Measurements from ENCODE around the gene TMA7B.

Gene TMA7B

DNA sequence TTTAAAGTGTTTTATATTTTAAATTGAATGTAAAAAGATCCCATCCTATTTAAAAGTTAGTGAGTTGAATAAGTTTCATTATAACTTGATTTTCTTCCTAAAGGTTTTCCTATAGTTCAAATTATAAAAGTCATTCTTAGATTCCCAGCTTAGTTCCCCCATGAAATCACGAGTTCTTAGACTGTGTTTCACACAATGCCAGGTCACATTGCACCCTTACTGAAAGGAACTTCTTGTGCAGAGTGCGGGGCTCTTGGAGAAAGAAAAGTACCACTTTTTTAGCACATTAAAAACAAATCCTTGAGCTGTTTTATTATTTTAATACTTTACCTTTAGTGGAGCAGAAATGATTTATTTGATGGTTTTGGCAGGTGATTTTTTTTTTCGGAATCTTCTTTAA lies 43.7 kb upstream of the TMA7B start:
- TF ChIP-seq EZH2phosphoT487 (IDR thresholded peaks at IDR 0.05; ENCODE audit: borderline replicate concordance, low read length): no peak
- TF ChIP-seq, protein P1, sequence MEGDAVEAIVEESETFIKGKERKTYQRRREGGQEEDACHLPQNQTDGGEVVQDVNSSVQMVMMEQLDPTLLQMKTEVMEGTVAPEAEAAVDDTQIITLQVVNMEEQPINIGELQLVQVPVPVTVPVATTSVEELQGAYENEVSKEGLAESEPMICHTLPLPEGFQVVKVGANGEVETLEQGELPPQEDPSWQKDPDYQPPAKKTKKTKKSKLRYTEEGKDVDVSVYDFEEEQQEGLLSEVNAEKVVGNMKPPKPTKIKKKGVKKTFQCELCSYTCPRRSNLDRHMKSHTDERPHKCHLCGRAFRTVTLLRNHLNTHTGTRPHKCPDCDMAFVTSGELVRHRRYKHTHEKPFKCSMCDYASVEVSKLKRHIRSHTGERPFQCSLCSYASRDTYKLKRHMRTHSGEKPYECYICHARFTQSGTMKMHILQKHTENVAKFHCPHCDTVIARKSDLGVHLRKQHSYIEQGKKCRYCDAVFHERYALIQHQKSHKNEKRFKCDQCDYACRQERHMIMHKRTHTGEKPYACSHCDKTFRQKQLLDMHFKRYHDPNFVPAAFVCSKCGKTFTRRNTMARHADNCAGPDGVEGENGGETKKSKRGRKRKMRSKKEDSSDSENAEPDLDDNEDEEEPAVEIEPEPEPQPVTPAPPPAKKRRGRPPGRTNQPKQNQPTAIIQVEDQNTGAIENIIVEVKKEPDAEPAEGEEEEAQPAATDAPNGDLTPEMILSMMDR (IDR thresholded peaks at IDR 0.05; ENCODE audit: low read depth, low read length, poor library complexity, severe bottlenecking): no peak
- H3K4me3 ChIP-seq (ENCODE audit: low read length): no peak overlapping the region
- no peaks in the 10 kb centered on the region for H3K79me2 ChIP-seq (ENCODE audit: control insufficient read depth, low read length)
- H3K36me3 ChIP-seq (ENCODE audit: control insufficient read depth, low read length): no peaks in the 10 kb centered on the region
- H4K20me1 ChIP-seq (ENCODE audit: control insufficient read depth, insufficient read depth, low read depth, low read length): no peaks in the 10 kb centered on the region
- no peak overlapping the region for H3K27ac ChIP-seq (ENCODE audit: low read depth, low read length)
- peaks cover 31% of the 10 kb centered on the region for H3K27me3 ChIP-seq (ENCODE audit: control insufficient read depth, low read length)
- H3K4me1 ChIP-seq (ENCODE audit: control insufficient read depth, low read length): no peaks in the 10 kb centered on the region
- no peaks in the 10 kb centered on the region for H3F3A ChIP-seq (ENCODE audit: control insufficient read depth, insufficient read depth)
- no peaks in the 10 kb centered on the region for H3K9me3 ChIP-seq (ENCODE audit: control insufficient read depth, insufficient read depth, low read length)
- no peaks in the 10 kb centered on the region for H3K9me2 ChIP-seq (replicated peaks; ENCODE audit: control insufficient read depth, low read length)
- no peak overlapping the region for H3K4me2 ChIP-seq (ENCODE audit: low read length)

DNA sequence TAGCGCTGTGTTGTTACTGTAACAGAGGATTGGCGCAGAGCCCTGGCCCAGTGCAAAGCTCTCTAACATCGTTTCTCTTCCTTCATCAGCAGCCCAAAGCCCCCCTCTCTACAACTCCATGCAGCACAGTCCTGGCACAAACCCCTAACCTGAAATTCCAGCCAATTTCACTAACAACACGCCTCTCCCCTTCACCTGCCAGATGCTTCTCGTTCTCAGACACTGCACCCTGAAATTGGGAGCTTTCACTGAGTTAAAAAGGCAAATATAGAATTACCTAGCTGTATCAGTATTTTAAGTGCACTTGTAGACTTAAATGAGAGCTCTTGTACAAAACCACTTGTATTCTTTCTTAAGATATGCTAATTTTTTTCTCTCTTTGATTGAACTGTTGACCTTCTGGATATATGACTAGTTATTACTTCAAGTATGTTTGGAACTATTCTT lies 43.0 kb upstream of the TMA7B start:
- peaks cover 36% of the 10 kb centered on the region for H3K27me3 ChIP-seq (ENCODE audit: control insufficient read depth, low read length)
- H3K4me1 ChIP-seq (ENCODE audit: control insufficient read depth, low read length): no peaks in the 10 kb centered on the region

GRCh38 chr22:39917776-39918495 lies 42.3 kb upstream of the TMA7B start:
- TF ChIP-seq EZH2phosphoT487 (IDR thresholded peaks at IDR 0.05; ENCODE audit: borderline replicate concordance, low read length): no peak
- TF ChIP-seq, protein P1 (IDR thresholded peaks at IDR 0.05; ENCODE audit: low read depth, low read length, poor library complexity, severe bottlenecking): no peak
- H3K9me2 ChIP-seq (replicated peaks; ENCODE audit: control insufficient read depth, low read length): no peaks in the 10 kb centered on the region
- no peaks in the 10 kb centered on the region for H3K9me3 ChIP-seq (ENCODE audit: control insufficient read depth, insufficient read depth, low read length)
- peaks cover 38% of the 10 kb centered on the region for H3K27me3 ChIP-seq (ENCODE audit: control insufficient read depth, low read length)
- H3K4me3 ChIP-seq (ENCODE audit: low read length): no peak overlapping the region
- no peaks in the 10 kb centered on the region for H3K4me1 ChIP-seq (ENCODE audit: control insufficient read depth, low read length)
- H3K79me2 ChIP-seq (ENCODE audit: control insufficient read depth, low read length): no peaks in the 10 kb centered on the region
- no peaks in the 10 kb centered on the region for H4K20me1 ChIP-seq (ENCODE audit: control insufficient read depth, insufficient read depth, low read depth, low read length)
- H3K4me2 ChIP-seq (ENCODE audit: low read length): no peak overlapping the region
- no peaks in the 10 kb centered on the region for H3K36me3 ChIP-seq (ENCODE audit: control insufficient read depth, low read length)
- H3K27ac ChIP-seq (ENCODE audit: low read depth, low read length): no peak overlapping the region
- no peaks in the 10 kb centered on the region for H3F3A ChIP-seq (ENCODE audit: control insufficient read depth, insufficient read depth)

More for the DNA sequence above, 43.0 kb upstream of the TMA7B start:
- Histone ChIP-seq H3F3A (ENCODE audit: control insufficient read depth, insufficient read depth) (no peaks in the 10 kb centered on the region), H3K79me2 (ENCODE audit: control insufficient read depth, low read length) (no peaks in the 10 kb centered on the region), H3K4me2 (ENCODE audit: low read length) (no peak overlapping the region), H3K9me3 (ENCODE audit: control insufficient read depth, insufficient read depth, low read length) (no peaks in the 10 kb centered on the region), H4K20me1 (ENCODE audit: control insufficient read depth, insufficient read depth, low read depth, low read length) (no peaks in the 10 kb centered on the region), H3K27ac (ENCODE audit: low read depth, low read length) (no peak overlapping the region), H3K4me3 (ENCODE audit: low read length) (no peak overlapping the region), H3K36me3 (ENCODE audit: control insufficient read depth, low read length) (no peaks in the 10 kb centered on the region), H3K9me2 (replicated peaks; ENCODE audit: control insufficient read depth, low read length) (no peaks in the 10 kb centered on the region)
- TF ChIP-seq, protein P1 (IDR thresholded peaks at IDR 0.05; ENCODE audit: low read depth, low read length, poor library complexity, severe bottlenecking): no peak
